GM15510 (cell line): ENCODE results near the gene OSBP2.

ENCODE experiments used
- POLR2A ChIP-seq: IDR thresholded peaks from 3 replicates; pipeline ENCODE4 v1.6.1; 2011; ENCODE audit warnings: borderline replicate concordance; ENCODE audit not compliant: insufficient read length; ENCODE audit errors: extremely low read depth

Gene OSBP2

GRCh38 chr22:30828187-30829155 lies 133.8 kb downstream of the OSBP2 start:
- no peak for TF ChIP-seq POLR2A

GRCh38 chr22:30829901-30830550 lies 135.4 kb downstream of the OSBP2 start:
- no peak for TF ChIP-seq POLR2A

DNA sequence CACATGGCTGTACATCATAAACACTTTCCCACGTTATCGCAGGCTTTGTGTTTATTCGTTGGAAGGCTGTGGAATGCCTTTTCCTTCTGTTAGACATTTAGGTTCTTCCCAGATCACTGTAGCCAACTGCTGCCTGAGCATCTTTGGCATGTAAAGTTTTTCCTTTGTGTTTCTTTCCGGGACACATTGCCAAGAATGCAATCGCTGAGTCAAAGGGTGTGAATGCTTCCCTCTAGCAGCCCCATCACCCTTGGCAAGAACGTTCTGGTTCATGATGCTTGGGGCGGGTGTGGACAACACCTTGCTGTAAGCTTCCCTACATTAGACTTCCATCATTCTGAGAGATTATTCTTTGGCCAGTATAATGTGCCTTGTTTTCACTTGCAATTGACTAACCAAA lies 136.2 kb downstream of the OSBP2 start:
- TF ChIP-seq POLR2A: no peak

DNA sequence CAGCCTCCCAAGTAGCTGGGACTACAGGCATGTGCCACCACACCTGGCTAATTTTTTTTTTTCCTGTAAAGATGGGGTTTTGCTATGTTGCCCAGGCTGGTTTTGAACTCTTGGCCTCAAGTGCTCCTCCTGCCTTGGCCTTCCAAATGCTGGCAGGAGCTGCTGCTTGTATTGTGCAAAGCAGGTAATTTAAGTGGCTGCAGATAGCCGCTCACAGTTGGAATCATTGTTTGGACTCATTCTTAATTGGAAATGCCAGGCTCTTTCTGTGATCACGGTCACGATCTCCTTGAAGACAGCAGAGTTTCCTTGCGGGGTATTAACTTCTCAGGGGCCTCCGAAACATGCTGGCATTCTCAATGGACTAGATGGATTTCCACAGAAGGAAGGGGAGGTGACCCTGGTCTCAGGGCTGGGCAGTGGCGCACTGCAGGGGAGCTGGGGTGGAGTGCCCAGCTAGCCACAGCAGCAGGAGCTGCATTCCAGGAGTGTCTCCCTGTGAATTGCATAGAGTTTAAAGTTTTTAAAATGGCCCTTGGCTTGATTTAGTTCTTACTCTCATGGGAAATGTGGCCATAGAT lies 137.8 kb downstream of the OSBP2 start:
- TF ChIP-seq POLR2A: no peak

DNA sequence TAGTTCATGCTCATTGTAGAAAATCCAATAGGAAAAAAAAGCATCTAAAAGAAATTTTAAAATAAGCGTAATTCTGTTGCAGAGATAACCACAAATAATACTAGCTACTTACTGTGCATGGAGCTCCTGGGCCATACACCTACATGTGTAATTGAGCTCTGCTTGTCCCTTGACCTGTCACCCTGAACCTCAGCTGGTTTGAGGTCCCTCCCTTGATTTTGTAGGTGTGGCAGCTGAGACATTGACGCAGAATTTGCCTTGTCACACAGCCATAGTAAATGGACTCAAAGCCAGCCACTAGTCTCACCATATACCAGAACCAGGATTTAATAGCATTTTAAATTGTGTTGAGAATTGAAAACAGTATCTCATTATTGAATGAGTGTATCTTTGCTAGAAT lies 138.6 kb downstream of the OSBP2 start:
- TF ChIP-seq POLR2A: no peak

DNA sequence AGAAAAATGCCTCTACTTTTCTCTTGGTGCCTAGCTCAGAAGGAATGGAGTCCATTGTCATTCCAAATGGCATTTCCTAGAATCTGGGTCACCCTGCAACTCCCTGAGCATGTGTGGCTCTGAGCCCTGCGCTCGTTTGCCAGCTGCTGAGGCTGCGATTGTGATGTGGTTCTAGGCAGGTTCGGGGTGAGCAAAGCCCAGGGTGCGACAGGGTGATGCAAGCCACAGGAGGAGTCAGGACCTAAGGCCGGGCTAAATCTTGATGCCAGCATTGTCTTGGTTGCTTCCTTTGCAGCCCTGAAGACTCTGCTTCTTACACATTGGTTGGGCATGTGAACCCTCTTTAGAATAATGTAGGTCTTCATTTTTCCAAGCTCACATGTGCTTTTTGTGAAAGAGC lies 142.9 kb downstream of the OSBP2 start:
- no peak for TF ChIP-seq POLR2A

DNA sequence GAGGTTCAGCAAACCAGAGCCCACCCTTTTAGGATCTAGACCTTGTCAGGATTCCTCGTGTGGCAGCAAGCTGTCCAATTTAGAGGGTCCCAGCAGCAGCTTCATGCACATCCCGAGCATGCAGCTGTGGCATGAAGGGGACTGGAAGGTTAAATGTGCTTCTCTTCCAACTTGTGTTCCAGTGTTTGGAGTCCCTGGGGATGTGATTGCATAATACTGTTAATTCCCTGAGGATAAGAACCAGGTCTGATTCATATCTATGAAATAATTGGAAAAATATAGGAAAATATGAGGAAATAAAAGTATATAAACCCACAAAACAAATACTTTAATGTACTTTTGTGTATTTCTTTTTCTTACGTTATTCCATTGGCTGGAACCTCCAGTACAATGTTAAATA lies 143.4 kb downstream of the OSBP2 start:
- TF ChIP-seq POLR2A: no peak

DNA sequence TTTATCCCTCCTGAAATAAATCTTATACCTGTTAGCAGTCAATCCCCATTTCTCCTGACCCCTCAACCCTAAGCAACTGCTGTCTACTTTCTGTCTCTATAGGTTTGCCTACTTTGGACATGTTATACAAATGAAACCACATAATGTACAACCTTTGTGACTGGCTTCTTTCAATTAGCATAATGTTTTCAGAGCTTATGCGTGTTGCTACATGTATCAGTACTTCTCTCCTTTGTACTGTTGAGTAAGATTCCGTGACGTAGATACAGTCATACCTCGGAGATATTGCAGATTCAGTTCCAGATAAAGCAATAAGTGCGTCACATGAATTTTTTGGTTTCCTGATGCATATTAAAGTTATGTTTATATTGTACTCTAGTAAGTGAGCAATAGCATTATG lies 146.6 kb downstream of the OSBP2 start:
- no peak for TF ChIP-seq POLR2A

DNA sequence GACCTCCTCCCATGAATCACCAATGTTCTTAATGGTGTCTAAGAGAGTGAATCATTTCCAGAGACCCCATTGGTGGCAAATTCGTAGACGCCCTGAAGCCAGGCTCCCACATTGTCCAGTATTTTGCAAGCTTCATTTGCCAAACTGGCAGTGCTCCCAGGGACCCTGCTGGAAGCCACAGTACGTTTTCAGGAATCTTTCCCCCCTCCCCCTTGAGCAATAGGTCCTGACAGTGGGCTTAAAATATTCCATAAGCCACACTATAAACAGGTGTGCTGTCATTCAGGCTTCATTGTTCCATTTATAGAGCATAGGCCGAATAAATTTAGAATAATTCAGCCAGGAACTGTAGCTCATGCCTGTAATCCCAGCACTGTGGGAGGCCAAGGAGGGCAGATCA lies 148.6 kb downstream of the OSBP2 start:
- no peak for TF ChIP-seq POLR2A

GRCh38 chr22:30847583-30847982 lies 152.9 kb downstream of the OSBP2 start:
- TF ChIP-seq POLR2A: no peak

GRCh38 chr22:30855266-30855665 lies 160.6 kb downstream of the OSBP2 start:
- TF ChIP-seq POLR2A: no peak

- TF ChIP-seq POLR2A: no peak
Measured at GRCh38 chr22:30855677-30856518, 161.2 kb downstream of the OSBP2 start.

- TF ChIP-seq POLR2A: no peak
Measured at GRCh38 chr22:30856741-30857502, 162.2 kb downstream of the OSBP2 start.

- TF ChIP-seq POLR2A: no peak
Measured at GRCh38 chr22:30857791-30858190, 163.1 kb downstream of the OSBP2 start.
